ENCODE measurements around the gene TFDP2. TPM values are rescaled to one million over a fixed set of nuclear protein-coding genes. Genes with fewer than 3 reads are reported as not detected.

Gene TFDP2
- total and polyA plus RNA-seq, 10 of the 15 experiments (the other 5 are each of a cell fraction or from before 2014, with no cell fraction given): 28.3 to 100 (median 49.7) TPM

DNA sequence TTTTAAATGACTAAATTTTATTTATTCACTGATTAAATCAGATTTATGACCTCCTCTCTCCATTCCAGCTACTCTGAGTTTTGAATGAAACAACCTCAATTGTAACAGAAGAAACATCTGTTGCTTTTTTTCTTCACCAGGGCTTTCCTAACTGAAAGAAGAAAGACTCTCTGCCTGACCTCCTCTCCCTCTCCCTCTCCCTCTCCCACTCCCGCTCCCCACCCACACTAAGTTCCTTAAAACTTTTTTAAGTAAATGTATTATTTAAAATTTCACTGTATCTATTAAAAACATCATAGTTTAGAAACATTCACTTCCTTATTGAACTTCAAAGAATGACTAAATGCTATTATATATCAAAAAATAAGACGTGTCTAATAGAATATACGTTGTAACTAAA is 122.0 kb downstream of the TFDP2 start:
- peaks cover 20% of the 10 kb centered on the region for H3K79me2 ChIP-seq (ENCODE audit: control insufficient read depth, insufficient read depth, low read length)
- intact Hi-C loops (cut with micrococcal nuclease; ENCODE audit: unreplicated experiment): loop anchor here (5.0 kb wide), 2 partner anchors 65 to 200 kb away; partner anchors contain the start of gene GK5
- H3K9ac ChIP-seq (ENCODE audit: control insufficient read depth, insufficient read depth, low read length): peak overlapping the region; percentile 58
- BruUV-seq (replicated peaks): no TSS peak
- peak; percentile 8; the same call in 1 of the 3 replicates for ATAC-seq
- SMC1A ChIA-PET (ENCODE audit: uncharacterized antibody, unreplicated experiment): interaction anchor here (1.1 to 2.8 kb wide), 10 partner anchors 9 to 252 kb away, joined by 3 to 12 read pairs (median 4); no protein-coding TSS in a partner anchor
- peak overlapping the region; percentile 39 for H3K27ac ChIP-seq (ENCODE audit: control insufficient read depth, insufficient read depth)
- 0 out of 2 replicates have a peak overlapping the region, but pooled peaks have one; percentile 20 for H2AFZ ChIP-seq (ENCODE audit: control insufficient read depth, low read depth, low read length)
- no peak for TF ChIP-seq BCL11A (IDR thresholded peaks at IDR 0.05; ENCODE audit: low read depth, low read length)
- TF ChIP-seq CHD4 (IDR thresholded peaks at IDR 0.05): no peak
- TF ChIP-seq, protein P1, sequence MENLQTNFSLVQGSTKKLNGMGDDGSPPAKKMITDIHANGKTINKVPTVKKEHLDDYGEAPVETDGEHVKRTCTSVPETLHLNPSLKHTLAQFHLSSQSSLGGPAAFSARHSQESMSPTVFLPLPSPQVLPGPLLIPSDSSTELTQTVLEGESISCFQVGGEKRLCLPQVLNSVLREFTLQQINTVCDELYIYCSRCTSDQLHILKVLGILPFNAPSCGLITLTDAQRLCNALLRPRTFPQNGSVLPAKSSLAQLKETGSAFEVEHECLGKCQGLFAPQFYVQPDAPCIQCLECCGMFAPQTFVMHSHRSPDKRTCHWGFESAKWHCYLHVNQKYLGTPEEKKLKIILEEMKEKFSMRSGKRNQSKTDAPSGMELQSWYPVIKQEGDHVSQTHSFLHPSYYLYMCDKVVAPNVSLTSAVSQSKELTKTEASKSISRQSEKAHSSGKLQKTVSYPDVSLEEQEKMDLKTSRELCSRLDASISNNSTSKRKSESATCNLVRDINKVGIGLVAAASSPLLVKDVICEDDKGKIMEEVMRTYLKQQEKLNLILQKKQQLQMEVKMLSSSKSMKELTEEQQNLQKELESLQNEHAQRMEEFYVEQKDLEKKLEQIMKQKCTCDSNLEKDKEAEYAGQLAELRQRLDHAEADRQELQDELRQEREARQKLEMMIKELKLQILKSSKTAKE (IDR thresholded peaks at IDR 0.05; ENCODE audit: low read depth, poor library complexity, severe bottlenecking): no peak
- TF ChIP-seq, protein P2, sequence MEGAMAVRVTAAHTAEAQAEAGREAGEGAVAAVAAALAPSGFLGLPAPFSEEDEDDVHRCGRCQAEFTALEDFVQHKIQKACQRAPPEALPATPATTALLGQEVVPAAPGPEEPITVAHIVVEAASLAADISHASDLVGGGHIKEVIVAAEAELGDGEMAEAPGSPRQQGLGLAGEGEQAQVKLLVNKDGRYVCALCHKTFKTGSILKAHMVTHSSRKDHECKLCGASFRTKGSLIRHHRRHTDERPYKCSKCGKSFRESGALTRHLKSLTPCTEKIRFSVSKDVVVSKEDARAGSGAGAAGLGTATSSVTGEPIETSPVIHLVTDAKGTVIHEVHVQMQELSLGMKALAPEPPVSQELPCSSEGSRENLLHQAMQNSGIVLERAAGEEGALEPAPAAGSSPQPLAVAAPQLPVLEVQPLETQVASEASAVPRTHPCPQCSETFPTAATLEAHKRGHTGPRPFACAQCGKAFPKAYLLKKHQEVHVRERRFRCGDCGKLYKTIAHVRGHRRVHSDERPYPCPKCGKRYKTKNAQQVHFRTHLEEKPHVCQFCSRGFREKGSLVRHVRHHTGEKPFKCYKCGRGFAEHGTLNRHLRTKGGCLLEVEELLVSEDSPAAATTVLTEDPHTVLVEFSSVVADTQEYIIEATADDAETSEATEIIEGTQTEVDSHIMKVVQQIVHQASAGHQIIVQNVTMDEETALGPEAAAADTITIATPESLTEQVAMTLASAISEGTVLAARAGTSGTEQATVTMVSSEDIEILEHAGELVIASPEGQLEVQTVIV (IDR thresholded peaks at IDR 0.05; ENCODE audit: borderline replicate concordance, partially characterized antibody): no peak
- no peak for TF ChIP-seq POU2F2 (IDR thresholded peaks at IDR 0.05; ENCODE audit: borderline replicate concordance, low read depth, low read length)
- TF ChIP-seq HDAC6 (IDR thresholded peaks at IDR 0.05; ENCODE audit: unreplicated experiment): no peak
- no peak for TF ChIP-seq NR2F1 (conservative IDR thresholded peaks at IDR 0.05)
- no peak for TF ChIP-seq NRF1 (conservative IDR thresholded peaks at IDR 0.05; ENCODE audit: low read depth, low read length)
- TF ChIP-seq POLR2AphosphoS2 (IDR thresholded peaks at IDR 0.05; ENCODE audit: low read depth, low read length): no peak
- TF ChIP-seq BMI1 (IDR thresholded peaks at IDR 0.05; ENCODE audit: borderline replicate concordance): no peak
- TF ChIP-seq NFIC (IDR thresholded peaks at IDR 0.05; ENCODE audit: low read depth, low read length): no peak
- no peak for TF ChIP-seq ZNF384 (IDR thresholded peaks at IDR 0.05; ENCODE audit: borderline replicate concordance, low read depth, low read length)
- no peak for TF ChIP-seq MEF2A (IDR thresholded peaks at IDR 0.05; ENCODE audit: insufficient read depth, low read depth, low read length)
- no peak for TF ChIP-seq CBX5 (IDR thresholded peaks at IDR 0.05; ENCODE audit: low read depth)
- no peak for TF ChIP-seq CBX3 (IDR thresholded peaks at IDR 0.05; ENCODE audit: borderline replicate concordance, low read depth)
- no peak for TF ChIP-seq RUNX3 (IDR thresholded peaks at IDR 0.05; ENCODE audit: low read length)
- no peaks in the 10 kb centered on the region for H3K9me3 ChIP-seq (replicated peaks; ENCODE audit: control insufficient read depth, insufficient read depth, low read length)
- DNase-seq (ENCODE audit: low read depth, low spot score): no peak
- peak overlapping the region; percentile 68; the same call in 1 of the 2 replicates for H3K4me3 ChIP-seq
- in situ Hi-C loops (cut with MboI): no loop called here
- peak overlapping the region; percentile 56 for H3K4me2 ChIP-seq (ENCODE audit: control insufficient read depth, insufficient read depth)
- H3K36me3 ChIP-seq (ENCODE audit: control insufficient read depth in 2 of 2, insufficient read depth in 2 of 2, low read length in 1 of 2): 0 out of 4 replicates have a peak, but pooled peaks cover 0 to 3% of the 10 kb centered on the region in 2 experiments
- H3K4me1 ChIP-seq (ENCODE audit: control insufficient read depth, insufficient read depth, low read length): peaks cover 7% of the 10 kb centered on the region; the same call in 1 of the 2 replicates
- H4K20me1 ChIP-seq (ENCODE audit: control insufficient read depth, insufficient read depth): no peaks in the 10 kb centered on the region
- POLR2A ChIA-PET: interaction anchor here (0.9 kb wide), 1 partner anchor 149 kb away, joined by 3 read pairs; no protein-coding TSS in a partner anchor
- no peaks in the 10 kb centered on the region for H3K27me3 ChIP-seq (replicated peaks in 1 of 2; ENCODE audit: control insufficient read depth in 2 of 2, insufficient read depth in 2 of 2, low read length in 1 of 2)
- no peak for FAIRE-seq
- RAD21 ChIA-PET (ENCODE audit: unreplicated experiment): interaction anchor here (0.6 to 1.5 kb wide), 5 partner anchors 13 to 482 kb away, joined by 3 to 4 read pairs (median 3); no protein-coding TSS in a partner anchor
- WGBS (ENCODE audit: insufficient coverage, insufficient replicate concordance, low lambda C conversion rate, missing lambda C conversion rate): 19% methylated on average over 3 of the region's 3 CpGs
- CTCF ChIA-PET: interaction anchor here (1.1 to 1.7 kb wide), 2 partner anchors 8 to 289 kb away, joined by 4 to 5 read pairs; partner anchors contain the start of gene RNF7
